HK-2 (cell line): Measurements from ENCODE around the gene SPON1.
"Not testable (repeated sequence)": the region's sequence is repeated elsewhere in the genome, so short reads cannot be mapped to it uniquely, and the experiment has no call there.

Experiments used
- DNase-seq: peaks from one replicate; pipeline ENCODE4 v3.0.0-alpha.2; 2018; ENCODE audit not compliant: unreplicated experiment

SPON1 gene

DNA sequence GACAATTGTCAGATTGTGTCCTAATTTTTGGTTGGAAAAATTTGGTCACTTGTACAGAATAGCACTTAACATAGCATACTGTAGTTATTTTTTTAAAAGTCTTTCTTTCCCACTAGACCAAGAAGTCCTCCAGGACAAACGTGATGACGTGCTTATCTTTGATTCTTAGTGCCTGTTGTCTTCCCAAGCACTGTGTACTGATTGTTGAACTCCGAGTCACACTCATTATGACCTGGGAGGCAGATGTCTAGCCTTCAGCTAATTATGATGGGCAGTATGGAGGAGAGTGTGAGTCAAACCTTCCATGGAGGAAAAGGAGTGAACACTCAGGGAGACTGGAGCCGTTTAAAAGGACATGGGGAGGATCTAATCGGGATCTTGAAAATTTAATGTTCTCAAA lies 119.8 kb downstream of the SPON1 start:
- no peak for DNase-seq

GRCh38 chr11:14088861-14089260 lies 126.3 kb downstream of the SPON1 start:
- DNase-seq, result not testable (repeated sequence)

DNA sequence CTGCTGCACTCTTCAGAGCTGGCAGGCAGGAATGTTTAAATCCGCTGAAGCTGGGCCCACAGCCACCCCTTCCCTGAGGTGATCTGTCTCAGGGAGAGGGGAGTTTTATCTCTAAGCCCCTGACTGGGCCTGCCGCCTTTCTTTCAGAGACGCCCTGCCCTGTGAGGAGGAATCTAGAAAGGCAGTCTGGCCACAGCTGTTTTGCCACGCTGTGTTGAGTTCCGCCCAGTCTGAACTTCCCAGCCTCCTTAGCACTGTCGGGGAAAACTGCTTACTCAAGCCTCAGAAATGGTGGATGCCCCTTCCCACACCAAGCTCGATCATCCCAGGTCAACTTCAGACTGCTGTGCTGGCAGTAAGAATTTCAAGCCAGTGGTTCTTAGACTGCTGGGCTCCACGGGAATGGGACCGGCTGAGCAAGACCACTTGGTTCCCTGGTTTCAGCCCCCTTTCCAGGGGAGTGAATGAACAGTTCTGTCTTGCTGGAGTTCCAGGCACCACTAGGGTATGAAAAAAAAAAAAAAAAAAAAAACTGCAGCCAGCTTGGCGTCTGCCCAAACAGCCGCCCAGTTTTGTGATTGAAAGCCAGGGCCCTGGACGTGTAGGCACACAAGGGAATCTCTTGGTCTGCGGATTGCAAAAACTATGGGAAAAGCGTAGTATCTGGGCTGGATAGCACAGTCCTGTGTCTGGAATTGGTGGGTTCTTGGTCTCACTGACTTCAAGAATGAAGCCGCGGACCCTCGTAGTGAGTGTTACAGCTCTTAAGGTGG lies 127.4 kb downstream of the SPON1 start:
- no peak for DNase-seq

DNA sequence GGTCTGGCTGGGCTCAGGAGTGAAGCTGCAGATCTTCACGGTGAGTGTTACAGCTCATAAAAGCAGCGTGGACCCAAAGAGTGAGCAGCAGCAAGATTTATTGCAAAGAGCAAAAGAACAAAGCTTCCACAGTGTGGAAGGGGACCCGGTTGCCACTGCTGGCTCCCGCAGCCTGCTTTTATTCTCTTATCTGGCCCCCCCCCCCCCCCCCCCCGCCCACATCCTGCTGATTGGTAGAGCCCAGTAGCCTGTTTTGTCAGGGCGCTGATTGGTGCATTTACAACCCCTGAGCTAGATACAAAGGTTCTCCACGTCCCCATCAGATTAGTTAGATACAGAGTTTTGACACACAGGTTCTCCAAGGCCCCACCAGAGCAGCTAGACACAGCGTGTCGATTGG lies 128.1 kb downstream of the SPON1 start:
- not testable (repeated sequence) for DNase-seq

GRCh38 chr11:14093065-14093464 lies 130.5 kb downstream of the SPON1 start:
- DNase-seq, result no peak

GRCh38 chr11:14094481-14095037 lies 132.0 kb downstream of the SPON1 start:
- DNase-seq, result no peak

GRCh38 chr11:14095882-14096281 lies 133.4 kb downstream of the SPON1 start:
- DNase-seq, result no peak

- no peak for DNase-seq
Observed at GRCh38 chr11:14096606-14097005, 134.1 kb downstream of the SPON1 start.

DNA sequence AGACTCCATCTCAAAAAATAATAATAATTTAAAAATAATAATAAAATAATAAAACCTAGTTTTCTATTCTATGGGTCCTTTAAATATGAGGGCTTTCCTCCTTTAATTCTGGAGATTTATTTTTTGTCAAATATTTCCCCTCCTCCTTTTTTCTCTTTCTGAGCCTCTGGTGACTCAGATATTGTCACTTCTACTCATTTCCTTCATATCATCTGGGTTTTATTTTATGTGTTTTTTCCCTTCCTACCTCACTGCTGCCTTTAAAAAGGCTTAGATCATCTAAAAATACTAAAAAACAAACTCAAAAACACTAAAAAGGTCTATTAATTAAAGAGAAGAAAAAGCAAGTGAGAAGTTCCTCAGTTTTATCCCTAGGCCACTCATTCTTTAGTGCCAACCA lies 138.9 kb downstream of the SPON1 start:
- DNase-seq, result no peak

DNA sequence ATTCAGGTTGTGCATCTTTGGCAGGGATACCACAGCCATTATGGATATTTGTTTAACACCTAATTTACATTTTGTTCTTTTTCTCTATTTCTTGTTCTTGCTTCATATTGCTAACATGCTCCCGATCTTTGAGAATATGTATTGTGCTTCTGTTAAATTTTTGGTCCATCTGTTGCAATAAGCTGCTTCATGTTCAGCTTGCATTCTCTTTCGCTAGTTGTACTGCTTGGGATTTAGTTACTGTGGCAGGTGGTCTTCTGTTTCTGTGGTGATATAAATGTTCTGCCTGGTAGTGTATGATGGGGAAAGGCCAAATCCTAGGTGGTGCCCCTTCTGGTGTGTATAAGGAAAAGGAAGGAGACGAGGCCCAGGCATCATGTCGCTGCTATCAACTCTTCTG lies 140.2 kb downstream of the SPON1 start:
- no peak for DNase-seq

DNA sequence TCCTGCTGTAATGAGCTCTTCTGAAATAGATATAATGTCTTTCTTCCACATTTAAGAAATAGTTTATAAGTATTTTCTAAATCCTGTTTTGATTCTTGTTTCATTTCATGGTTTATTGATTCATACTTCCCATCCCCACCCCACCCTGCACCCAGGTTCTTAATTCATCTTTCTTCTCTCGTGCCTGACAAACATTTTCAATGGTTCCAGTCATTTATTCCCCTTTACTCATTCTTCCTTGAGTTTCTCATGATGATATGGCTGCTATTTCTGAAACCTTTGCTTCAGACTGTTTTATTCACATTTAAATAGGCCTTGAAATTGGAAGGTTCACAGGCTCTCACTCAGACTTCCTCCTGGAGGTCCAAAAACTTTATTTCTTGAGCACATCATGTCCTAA lies 142.9 kb downstream of the SPON1 start:
- no peak for DNase-seq

- DNase-seq, result no peak
Observed at GRCh38 chr11:14106303-14107049, 144.0 kb downstream of the SPON1 start.

DNA sequence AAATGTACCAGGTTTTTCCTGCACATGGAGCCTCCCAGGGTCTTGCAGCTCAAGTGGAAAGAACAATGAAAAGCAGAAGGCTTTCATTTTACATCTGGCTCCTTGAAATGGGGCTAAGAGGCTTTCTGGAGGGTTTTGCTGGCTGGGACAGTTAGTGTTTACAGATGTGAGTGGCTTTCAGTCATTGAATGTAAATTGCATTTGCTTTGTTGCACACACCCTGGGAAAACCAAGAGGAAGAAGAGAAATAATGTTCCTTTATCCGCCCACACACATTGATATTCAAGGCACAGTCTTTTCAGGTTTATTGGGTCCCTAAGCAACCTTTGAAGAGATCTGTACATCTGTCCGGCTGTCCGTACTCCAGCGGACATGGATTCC lies 144.5 kb downstream of the SPON1 start:
- no peak for DNase-seq

- no peak for DNase-seq
Observed at GRCh38 chr11:14109742-14110141, 147.2 kb downstream of the SPON1 start.

DNA sequence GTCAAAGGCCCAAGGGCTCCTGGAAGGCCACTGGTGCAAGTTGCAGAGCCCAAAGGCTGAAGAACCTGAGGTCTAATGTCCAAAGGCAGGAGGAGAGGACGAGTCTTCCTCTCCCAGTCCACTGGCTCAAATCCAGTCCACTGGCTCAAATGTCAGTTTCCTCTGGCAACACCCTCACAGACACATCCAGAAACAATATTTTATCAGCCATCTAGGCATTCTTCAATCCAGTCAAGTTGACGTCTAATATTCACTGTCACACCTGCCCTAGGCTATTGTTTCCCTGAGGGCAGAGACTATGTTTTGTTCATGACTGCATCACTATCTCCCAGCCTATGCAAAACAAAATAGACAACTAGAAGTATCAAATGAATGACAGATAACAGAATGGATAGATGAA lies 148.1 kb downstream of the SPON1 start:
- no peak for DNase-seq

DNA sequence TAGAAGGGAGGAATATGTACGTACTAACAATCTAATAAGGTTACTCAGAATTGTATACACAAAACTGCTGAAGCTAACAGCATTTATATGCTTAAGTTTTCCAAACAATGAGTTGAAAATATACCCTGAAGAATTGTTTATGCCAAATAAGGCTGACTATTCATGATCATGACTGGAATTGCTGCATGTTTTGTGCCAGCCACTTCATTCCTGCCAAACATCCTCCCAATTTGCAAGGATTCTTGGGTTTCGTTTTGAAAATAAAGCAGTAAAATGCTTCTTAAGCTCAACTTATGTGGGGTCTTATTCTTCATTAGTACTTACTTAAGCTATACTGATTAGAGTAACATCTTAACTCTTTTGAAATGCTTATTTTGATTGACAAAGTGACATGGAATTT lies 149.0 kb downstream of the SPON1 start:
- no peak for DNase-seq

DNA sequence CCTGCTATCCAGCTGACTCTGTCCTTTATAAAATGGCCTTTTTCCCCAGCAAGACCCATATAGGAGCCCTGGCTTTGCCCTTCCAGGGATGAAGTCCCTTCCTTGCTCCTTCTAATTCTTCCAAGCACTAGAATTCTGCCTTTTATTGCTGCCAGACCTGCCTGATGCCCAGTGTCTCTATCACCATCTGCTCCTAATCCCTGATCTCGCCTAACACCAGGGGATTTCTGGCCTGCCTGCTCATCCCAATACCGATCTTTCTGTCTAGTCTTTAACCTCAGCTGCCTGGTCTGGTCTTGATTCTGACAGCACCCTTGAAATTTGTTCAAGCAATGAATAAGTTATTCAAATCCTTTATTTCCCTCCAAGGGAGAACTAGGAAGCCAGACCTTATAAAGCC lies 150.2 kb downstream of the SPON1 start:
- DNase-seq, result no peak

DNA sequence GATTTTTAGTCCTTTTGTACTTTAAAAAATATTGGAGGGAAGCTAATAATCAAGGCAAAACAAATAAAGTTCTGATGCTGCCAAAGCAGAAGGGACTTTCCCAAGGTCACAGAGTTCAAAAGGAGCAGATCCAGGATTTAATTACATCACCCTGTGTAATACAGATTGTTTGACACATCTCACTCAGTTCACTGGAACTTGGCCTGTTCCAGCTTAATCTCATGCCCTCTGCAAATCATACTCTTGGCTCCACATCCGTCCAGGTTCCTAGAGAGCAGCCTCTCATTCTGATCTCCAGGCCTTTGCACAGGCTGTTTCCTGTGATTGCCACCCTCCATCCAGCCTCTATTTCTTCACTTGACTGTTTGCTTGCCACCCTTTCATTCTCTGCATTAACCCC lies 151.7 kb downstream of the SPON1 start:
- DNase-seq, result no peak

GRCh38 chr11:14114786-14115185 lies 152.3 kb downstream of the SPON1 start:
- no peak for DNase-seq

DNA sequence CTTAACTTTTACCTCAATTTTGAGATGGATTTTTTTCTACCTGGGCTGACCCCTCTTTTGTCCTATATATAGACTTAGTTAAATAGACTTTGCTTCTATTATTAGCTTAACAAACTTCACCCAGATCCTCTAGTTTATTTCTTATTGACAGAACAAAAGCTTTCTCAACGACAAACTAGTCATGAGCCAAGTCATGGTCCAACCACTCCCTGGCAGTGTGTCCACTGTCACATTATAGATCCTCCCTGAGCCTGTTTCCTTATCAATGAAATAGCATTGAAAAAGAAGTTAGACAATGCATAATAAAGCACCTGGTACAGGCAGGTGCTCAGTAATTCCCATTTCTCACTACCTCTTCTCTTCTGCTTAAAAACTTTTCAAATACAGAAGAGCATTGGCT lies 155.1 kb downstream of the SPON1 start:
- no peak for DNase-seq

GRCh38 chr11:14118072-14118471 lies 155.5 kb downstream of the SPON1 start:
- no peak for DNase-seq

DNA sequence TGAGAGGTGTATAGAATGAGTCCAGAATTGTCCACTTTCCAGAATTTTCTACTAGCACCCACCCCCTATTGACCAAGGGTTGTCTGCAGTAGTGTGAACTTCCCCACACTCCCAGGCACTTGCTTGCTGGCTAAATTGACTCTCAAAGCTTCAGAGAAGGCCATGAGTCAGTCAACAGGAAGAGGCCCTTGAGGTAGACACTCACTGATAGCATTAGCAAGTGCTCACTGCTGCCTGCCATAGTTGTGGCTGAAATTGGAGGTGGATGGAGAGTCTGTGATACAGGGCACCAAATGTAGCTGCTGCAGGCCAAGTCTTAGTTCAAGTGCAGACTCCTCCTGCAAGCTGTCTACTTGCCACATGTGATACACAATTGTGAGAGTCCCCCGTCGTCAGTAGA lies 156.8 kb downstream of the SPON1 start:
- no peak for DNase-seq

DNA sequence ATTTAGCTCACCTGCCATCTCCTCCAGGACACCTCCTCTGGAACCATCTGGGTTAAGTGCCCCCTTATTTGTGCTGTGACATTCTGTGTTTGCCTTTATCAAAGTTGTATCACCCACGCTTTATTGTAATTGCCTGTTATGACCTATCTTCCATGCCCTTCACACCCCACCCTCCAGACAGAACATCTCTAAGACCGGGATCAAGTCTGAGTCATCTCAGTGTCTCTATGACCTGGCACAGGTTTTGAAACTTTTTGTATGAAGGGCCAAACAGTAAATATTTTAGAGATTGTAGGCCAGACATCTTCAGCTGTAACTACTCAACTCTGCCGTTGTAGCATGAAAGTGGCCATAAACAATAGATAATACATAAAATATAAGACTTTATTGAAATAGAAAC lies 161.8 kb downstream of the SPON1 start:
- DNase-seq, result no peak
